Activated naive CD8-positive, alpha-beta T cell treated with anti-CD3 and anti-CD28 coated beads for 36 hours (primary cell): ENCODE results near the gene GNAZ. TPM values are rescaled to one million over a fixed set of nuclear protein-coding genes. Genes with fewer than 3 reads are reported as not detected.
"Not testable (repeated sequence)": the region's sequence is repeated elsewhere in the genome, so short reads cannot be mapped to it uniquely, and the experiment has no call there.

Experiments used
- DNase-seq: peaks from one replicate; pipeline ENCODE4 v3.0.0; 2021
- H3K27ac Mint-ChIP-seq: one replicate; pipeline ENCODE4 v1.8.0; 2022; ENCODE audit warnings: mild to moderate bottlenecking, moderate library complexity, mixed read lengths
- H3K27me3 Mint-ChIP-seq: one replicate; pipeline ENCODE4 v1.8.0; 2022; ENCODE audit warnings: mild to moderate bottlenecking, mixed read lengths
- H3K36me3 Mint-ChIP-seq: one replicate; pipeline ENCODE4 v1.8.0; 2021; ENCODE audit warnings: mild to moderate bottlenecking, mixed read lengths
- H3K4me1 Mint-ChIP-seq: one replicate; pipeline ENCODE4 v1.8.0; 2021; ENCODE audit warnings: mixed read lengths
- H3K4me3 Mint-ChIP-seq: one replicate; pipeline ENCODE4 v1.8.0; 2022; ENCODE audit warnings: mild to moderate bottlenecking, moderate library complexity, mixed read lengths
- H3K9me3 Mint-ChIP-seq: one replicate; pipeline ENCODE4 v1.8.0; 2022; ENCODE audit warnings: mixed read lengths
- total RNA-seq, 2 experiments: library from RNA; stranded (reverse); gene quantifications; one replicate each; pipeline ENCODE4 v1.2.3, GENCODE V29; 2021

GNAZ gene
- total RNA-seq, result under 1 TPM; 0.43 to 0.54 TPM

- H3K4me3 Mint-ChIP-seq, result peak within 1 kb of the TSS; percentile 74
Measured at GRCh38 chr22:23070418-23071229, at the start of gene GNAZ. Gene GNAZ (plus strand): TSS chr22:23070519. CDS start chr22:23095696, 25,177 bp downstream.

GRCh38 chr22:23020659-23021293 is 49.5 kb upstream of the GNAZ start:
- H3K9me3 Mint-ChIP-seq, result peaks cover 7% of the 10 kb centered on the region
- no peak overlapping the region for H3K4me3 Mint-ChIP-seq
- DNase-seq, result no peak
- peaks cover 10% of the 10 kb centered on the region for H3K4me1 Mint-ChIP-seq
- H3K36me3 Mint-ChIP-seq, result peaks cover 3% of the 10 kb centered on the region
- H3K27me3 Mint-ChIP-seq, result peaks cover 15% of the 10 kb centered on the region
- H3K27ac Mint-ChIP-seq, result no peak overlapping the region

More at GRCh38 chr22:23070418-23071229, at the start of gene GNAZ:
- H3K27ac Mint-ChIP-seq, result no peak within 1 kb of the TSS
- H3K4me1 Mint-ChIP-seq, result peaks cover 3% of the 10 kb centered on the region
- DNase-seq, result peak; percentile 14
- H3K27me3 Mint-ChIP-seq, result peaks cover 38% of the 10 kb centered on the region
- no peaks in the 10 kb centered on the region for H3K36me3 Mint-ChIP-seq
- H3K9me3 Mint-ChIP-seq, result no peaks in the 10 kb centered on the region

GRCh38 chr22:23021660-23022353 is 48.5 kb upstream of the GNAZ start:
- not testable (repeated sequence) for H3K27ac Mint-ChIP-seq, H3K27me3 Mint-ChIP-seq, DNase-seq, H3K4me1 Mint-ChIP-seq, H3K36me3 Mint-ChIP-seq, H3K9me3 Mint-ChIP-seq, H3K4me3 Mint-ChIP-seq

GRCh38 chr22:23023294-23023693 is 47.0 kb upstream of the GNAZ start:
- Mint-ChIP-seq H3K9me3 (peaks cover 7% of the 10 kb centered on the region), H3K27ac (no peak overlapping the region), H3K4me3 (no peak overlapping the region), H3K4me1 (peaks cover 11% of the 10 kb centered on the region), H3K36me3 (peaks cover 3% of the 10 kb centered on the region), H3K27me3 (peaks cover 6% of the 10 kb centered on the region)
- no peak for DNase-seq

- no peak overlapping the region for H3K4me3 Mint-ChIP-seq
- no peak for DNase-seq
- H3K4me1 Mint-ChIP-seq, result peaks cover 4% of the 10 kb centered on the region
- no peaks in the 10 kb centered on the region for H3K36me3 Mint-ChIP-seq
- H3K9me3 Mint-ChIP-seq, result no peaks in the 10 kb centered on the region
- peaks cover 4% of the 10 kb centered on the region for H3K27me3 Mint-ChIP-seq
- H3K27ac Mint-ChIP-seq, result no peak overlapping the region
Measured at GRCh38 chr22:23026777-23027176, 43.5 kb upstream of the GNAZ start.

GRCh38 chr22:23027849-23028248 is 42.5 kb upstream of the GNAZ start:
- not testable (repeated sequence) for H3K36me3 Mint-ChIP-seq, H3K4me3 Mint-ChIP-seq, DNase-seq, H3K27me3 Mint-ChIP-seq, H3K27ac Mint-ChIP-seq, H3K9me3 Mint-ChIP-seq, H3K4me1 Mint-ChIP-seq

GRCh38 chr22:23029521-23030228 is 40.6 kb upstream of the GNAZ start:
- H3K27me3 Mint-ChIP-seq, result peaks cover 4% of the 10 kb centered on the region
- no peak overlapping the region for H3K27ac Mint-ChIP-seq
- H3K9me3 Mint-ChIP-seq, result no peaks in the 10 kb centered on the region
- DNase-seq, result no peak
- H3K4me3 Mint-ChIP-seq, result no peak overlapping the region
- peaks cover 4% of the 10 kb centered on the region for H3K4me1 Mint-ChIP-seq
- no peaks in the 10 kb centered on the region for H3K36me3 Mint-ChIP-seq

- H3K27ac Mint-ChIP-seq, result no peak overlapping the region
- H3K27me3 Mint-ChIP-seq, result peaks cover 4% of the 10 kb centered on the region
- no peaks in the 10 kb centered on the region for H3K36me3 Mint-ChIP-seq
- no peak overlapping the region for H3K4me3 Mint-ChIP-seq
- no peak for DNase-seq
- H3K4me1 Mint-ChIP-seq, result peaks cover 10% of the 10 kb centered on the region
- no peaks in the 10 kb centered on the region for H3K9me3 Mint-ChIP-seq
Measured at GRCh38 chr22:23031381-23031780, 38.9 kb upstream of the GNAZ start.

GRCh38 chr22:23031786-23032185 is 38.5 kb upstream of the GNAZ start:
- Mint-ChIP-seq H3K9me3 (no peaks in the 10 kb centered on the region), H3K4me3 (no peak overlapping the region), H3K36me3 (no peaks in the 10 kb centered on the region), H3K27me3 (peaks cover 4% of the 10 kb centered on the region), H3K27ac (no peak overlapping the region), H3K4me1 (peaks cover 13% of the 10 kb centered on the region)
- no peak for DNase-seq

- peaks cover 4% of the 10 kb centered on the region for H3K27me3 Mint-ChIP-seq
- H3K4me1 Mint-ChIP-seq, result peaks cover 11% of the 10 kb centered on the region
- DNase-seq, result no peak
- H3K9me3 Mint-ChIP-seq, result no peaks in the 10 kb centered on the region
- no peak overlapping the region for H3K4me3 Mint-ChIP-seq
- H3K27ac Mint-ChIP-seq, result no peak overlapping the region
- no peaks in the 10 kb centered on the region for H3K36me3 Mint-ChIP-seq
Measured at GRCh38 chr22:23032658-23033057, 37.7 kb upstream of the GNAZ start.

- Mint-ChIP-seq H3K9me3 (no peaks in the 10 kb centered on the region), H3K4me1 (peaks cover 9% of the 10 kb centered on the region), H3K27me3 (peaks cover 4% of the 10 kb centered on the region), H3K27ac (no peak overlapping the region), H3K36me3 (no peaks in the 10 kb centered on the region), H3K4me3 (no peak overlapping the region)
- DNase-seq, result no peak
Measured at GRCh38 chr22:23033116-23033905, 37.0 kb upstream of the GNAZ start.

GRCh38 chr22:23034621-23035556 is 35.4 kb upstream of the GNAZ start:
- H3K27me3 Mint-ChIP-seq, result peaks cover 2% of the 10 kb centered on the region
- no peak for DNase-seq
- no peaks in the 10 kb centered on the region for H3K36me3 Mint-ChIP-seq
- H3K27ac Mint-ChIP-seq, result no peak overlapping the region
- peaks cover 9% of the 10 kb centered on the region for H3K4me1 Mint-ChIP-seq
- no peak overlapping the region for H3K4me3 Mint-ChIP-seq
- H3K9me3 Mint-ChIP-seq, result no peaks in the 10 kb centered on the region

GRCh38 chr22:23035557-23036277 is 34.6 kb upstream of the GNAZ start:
- peaks cover 9% of the 10 kb centered on the region for H3K27me3 Mint-ChIP-seq
- peak overlapping the region; percentile 24 for H3K4me3 Mint-ChIP-seq
- H3K27ac Mint-ChIP-seq, result peak overlapping the region; percentile 66
- H3K36me3 Mint-ChIP-seq, result no peaks in the 10 kb centered on the region
- peak; percentile 21 for DNase-seq
- H3K4me1 Mint-ChIP-seq, result peaks cover 9% of the 10 kb centered on the region
- H3K9me3 Mint-ChIP-seq, result no peaks in the 10 kb centered on the region
